ENCODE results near the gene RXRB. TPM values are rescaled to one million over a fixed set of nuclear protein-coding genes. Genes with fewer than 3 reads are reported as not detected.

RXRB gene
- total and polyA plus RNA-seq, 7 donors = 15.6 to 33.2 (median 28.5) TPM

- 86 to 88% methylated on average over 4 of the region's 4 CpGs for WGBS, 2 donors
- H3K27ac ChIP-seq = no peak overlapping the region
- no peaks in the 10 kb centered on the region for H3K9me3 ChIP-seq
- DNase-seq = no peak
- no peaks in the 10 kb centered on the region for H3K36me3 ChIP-seq
- TF ChIP-seq CTCF (IDR thresholded peaks at IDR 0.05) (no peak), EP300 (IDR thresholded peaks at IDR 0.05) (no peak), POLR2AphosphoS5 (IDR thresholded peaks at IDR 0.05) (no peak), POLR2A (IDR thresholded peaks at IDR 0.05) (no peak)
- H3K4me3 ChIP-seq = no peak overlapping the region
- intact Hi-C loops (cut with DNase I) = no loop called here
- H3K27me3 ChIP-seq = no peaks in the 10 kb centered on the region
- H3K4me1 ChIP-seq = no peaks in the 10 kb centered on the region
Observed at GRCh38 chr6:33174784-33175183, 25.7 kb downstream of the RXRB start.

GRCh38 chr6:33173535-33174180 lies 26.8 kb downstream of the RXRB start:
- TF ChIP-seq CTCF (IDR thresholded peaks at IDR 0.05) (no peak), POLR2AphosphoS5 (IDR thresholded peaks at IDR 0.05) (no peak), EP300 (IDR thresholded peaks at IDR 0.05) (no peak), POLR2A (IDR thresholded peaks at IDR 0.05) (no peak)
- no peak for DNase-seq
- Histone ChIP-seq H3K4me1 (no peaks in the 10 kb centered on the region), H3K36me3 (no peaks in the 10 kb centered on the region), H3K4me3 (no peak overlapping the region), H3K27me3 (no peaks in the 10 kb centered on the region), H3K27ac (no peak overlapping the region), H3K9me3 (no peaks in the 10 kb centered on the region)
- WGBS, 2 donors = 44 to 48% methylated on average over 11 of the region's 11 CpGs
- intact Hi-C loops (cut with DNase I) = no loop called here

- Histone ChIP-seq H3K27ac (no peak overlapping the region), H3K4me1 (no peaks in the 10 kb centered on the region), H3K36me3 (no peaks in the 10 kb centered on the region), H3K27me3 (no peaks in the 10 kb centered on the region), H3K4me3 (no peak overlapping the region), H3K9me3 (no peaks in the 10 kb centered on the region)
- no peak for DNase-seq
- 30 to 60% methylated on average over 16 of the region's 16 CpGs for WGBS, 2 donors
- intact Hi-C loops (cut with DNase I) = no loop called here
- TF ChIP-seq CTCF (IDR thresholded peaks at IDR 0.05) (peak; percentile 11 to 54 (median 33)), POLR2A (IDR thresholded peaks at IDR 0.05) (no peak)
Observed at GRCh38 chr6:33172688-33173534, 27.6 kb downstream of the RXRB start.

GRCh38 chr6:33171880-33172687 lies 28.4 kb downstream of the RXRB start:
- no peak for DNase-seq
- H3K36me3 ChIP-seq = no peaks in the 10 kb centered on the region
- 47 to 74% methylated on average over 8 of the region's 8 CpGs for WGBS, 2 donors

More at GRCh38 chr6:33171880-33172687, 28.4 kb downstream of the RXRB start:
- intact Hi-C loops (cut with DNase I) = no loop called here
- Histone ChIP-seq H3K9me3 (no peaks in the 10 kb centered on the region), H3K27ac (no peak overlapping the region), H3K4me3 (no peak overlapping the region), H3K27me3 (no peaks in the 10 kb centered on the region), H3K4me1 (no peaks in the 10 kb centered on the region)
- TF ChIP-seq EP300 (IDR thresholded peaks at IDR 0.05) (no peak), POLR2AphosphoS5 (IDR thresholded peaks at IDR 0.05) (no peak)

Data from sigmoid colon (tissue), 7 donors.